K562 (cell line): ENCODE data around the gene SMAP2. TPM values are rescaled to one million over a fixed set of nuclear protein-coding genes. Genes with fewer than 3 reads are reported as not detected.

ENCODE experiments used
- CREB1 ChIP-seq, 2 experiments: sonication (generic) in 1 of 2; formaldehyde crosslinking in 1 of 2; IDR thresholded peaks; 2 replicates each; pipeline versions ENCODE4 v1.6.1 to v1.8.0; 2012 to 2022; ENCODE audit warnings: inconsistent platforms in 1 of 2, mild to moderate bottlenecking in 1 of 2, missing genetic modification reagents in 1 of 2, moderate library complexity in 1 of 2
- EP400 ChIP-seq: fragments of 450-650 bp; IDR thresholded peaks from 2 replicates; pipeline ENCODE4 v1.6.1; 2017; ENCODE audit warnings: antibody characterized with exemption, mild to moderate bottlenecking, moderate library complexity
- polyA plus RNA-seq, 8 experiments: library from polyadenylated mRNA; depleted of rRNA in 4 of 8; stranded (reverse) in 5 of 8; unstranded in 3 of 8; fragments of >200 nt; fragmentation: Nextera tagmentation in 2 of 8; fragmentation: Illumina TruSeq in 1 of 8; extraction: Ambion mirVana in 2 of 8; extraction: Trizol in 1 of 8; gene quantifications; 2 replicates each; pipeline versions ENCODE4 v1.2.1 to v1.2.3, GENCODE V29; 2011 to 2014; ENCODE audit warnings: inconsistent platforms in 1 of 8, missing spikeins in 1 of 8
- total RNA-seq, 7 experiments: library from RNA; depleted of rRNA in 6 of 7; stranded (reverse); fragments of >200 nt in 6 of 7; fragmentation: Illumina TruSeq in 2 of 7; extraction: Trizol in 2 of 7; gene quantifications; 2 replicates each; pipeline versions ENCODE4 v1.2.1 to v1.2.3, GENCODE V29; 2011 to 2021; ENCODE audit warnings: low replicate concordance in 1 of 7
- TF ChIP-seq, protein P1 (sequence below): fragments of 200-600 bp; sonication (generic); IDR thresholded peaks from one replicate; pipeline ENCODE4 v1.6.1; 2012; ENCODE audit warnings: mild to moderate bottlenecking, low read depth, low read length, inconsistent platforms
- TF ChIP-seq, protein P2 (sequence below): fragments of 450-650 bp; formaldehyde crosslinking; IDR thresholded peaks from 2 replicates; pipeline ENCODE4 v1.4.0; 2020; ENCODE audit warnings: mild to moderate bottlenecking, moderate library complexity
- TF ChIP-seq, protein P3 (sequence below): fragments of 250-450 bp; sonication (Bioruptor Pico); IDR thresholded peaks from 2 replicates; pipeline ENCODE4 v1.4.0; 2020

Gene SMAP2
- total and polyA plus RNA-seq, 9 of the 15 experiments (the other 6 are each of a cell fraction or from before 2014, with no cell fraction given), result 38.7 to 212 (median 94.1) TPM

DNA sequence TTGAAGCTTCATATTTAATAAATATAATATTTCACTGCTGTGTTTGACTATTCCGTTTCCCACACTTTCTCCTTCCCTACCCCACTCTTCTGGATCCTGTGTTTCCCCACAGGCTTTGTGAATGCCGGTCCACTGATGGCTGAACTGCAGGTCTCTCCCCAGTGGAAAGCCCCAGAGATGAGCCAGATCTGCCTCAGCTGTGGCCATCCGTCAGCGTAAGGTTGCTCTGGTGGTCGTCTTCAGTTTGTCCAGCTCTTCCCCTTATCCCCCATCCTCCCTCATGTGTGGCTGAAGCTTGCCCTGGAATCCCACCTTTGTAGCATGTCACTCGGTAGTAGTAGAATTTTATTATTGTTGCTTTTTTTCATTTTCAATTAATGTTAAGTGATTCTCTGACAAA lies 11.4 kb downstream of the SMAP2 start (continued):
- TF ChIP-seq, protein P1, sequence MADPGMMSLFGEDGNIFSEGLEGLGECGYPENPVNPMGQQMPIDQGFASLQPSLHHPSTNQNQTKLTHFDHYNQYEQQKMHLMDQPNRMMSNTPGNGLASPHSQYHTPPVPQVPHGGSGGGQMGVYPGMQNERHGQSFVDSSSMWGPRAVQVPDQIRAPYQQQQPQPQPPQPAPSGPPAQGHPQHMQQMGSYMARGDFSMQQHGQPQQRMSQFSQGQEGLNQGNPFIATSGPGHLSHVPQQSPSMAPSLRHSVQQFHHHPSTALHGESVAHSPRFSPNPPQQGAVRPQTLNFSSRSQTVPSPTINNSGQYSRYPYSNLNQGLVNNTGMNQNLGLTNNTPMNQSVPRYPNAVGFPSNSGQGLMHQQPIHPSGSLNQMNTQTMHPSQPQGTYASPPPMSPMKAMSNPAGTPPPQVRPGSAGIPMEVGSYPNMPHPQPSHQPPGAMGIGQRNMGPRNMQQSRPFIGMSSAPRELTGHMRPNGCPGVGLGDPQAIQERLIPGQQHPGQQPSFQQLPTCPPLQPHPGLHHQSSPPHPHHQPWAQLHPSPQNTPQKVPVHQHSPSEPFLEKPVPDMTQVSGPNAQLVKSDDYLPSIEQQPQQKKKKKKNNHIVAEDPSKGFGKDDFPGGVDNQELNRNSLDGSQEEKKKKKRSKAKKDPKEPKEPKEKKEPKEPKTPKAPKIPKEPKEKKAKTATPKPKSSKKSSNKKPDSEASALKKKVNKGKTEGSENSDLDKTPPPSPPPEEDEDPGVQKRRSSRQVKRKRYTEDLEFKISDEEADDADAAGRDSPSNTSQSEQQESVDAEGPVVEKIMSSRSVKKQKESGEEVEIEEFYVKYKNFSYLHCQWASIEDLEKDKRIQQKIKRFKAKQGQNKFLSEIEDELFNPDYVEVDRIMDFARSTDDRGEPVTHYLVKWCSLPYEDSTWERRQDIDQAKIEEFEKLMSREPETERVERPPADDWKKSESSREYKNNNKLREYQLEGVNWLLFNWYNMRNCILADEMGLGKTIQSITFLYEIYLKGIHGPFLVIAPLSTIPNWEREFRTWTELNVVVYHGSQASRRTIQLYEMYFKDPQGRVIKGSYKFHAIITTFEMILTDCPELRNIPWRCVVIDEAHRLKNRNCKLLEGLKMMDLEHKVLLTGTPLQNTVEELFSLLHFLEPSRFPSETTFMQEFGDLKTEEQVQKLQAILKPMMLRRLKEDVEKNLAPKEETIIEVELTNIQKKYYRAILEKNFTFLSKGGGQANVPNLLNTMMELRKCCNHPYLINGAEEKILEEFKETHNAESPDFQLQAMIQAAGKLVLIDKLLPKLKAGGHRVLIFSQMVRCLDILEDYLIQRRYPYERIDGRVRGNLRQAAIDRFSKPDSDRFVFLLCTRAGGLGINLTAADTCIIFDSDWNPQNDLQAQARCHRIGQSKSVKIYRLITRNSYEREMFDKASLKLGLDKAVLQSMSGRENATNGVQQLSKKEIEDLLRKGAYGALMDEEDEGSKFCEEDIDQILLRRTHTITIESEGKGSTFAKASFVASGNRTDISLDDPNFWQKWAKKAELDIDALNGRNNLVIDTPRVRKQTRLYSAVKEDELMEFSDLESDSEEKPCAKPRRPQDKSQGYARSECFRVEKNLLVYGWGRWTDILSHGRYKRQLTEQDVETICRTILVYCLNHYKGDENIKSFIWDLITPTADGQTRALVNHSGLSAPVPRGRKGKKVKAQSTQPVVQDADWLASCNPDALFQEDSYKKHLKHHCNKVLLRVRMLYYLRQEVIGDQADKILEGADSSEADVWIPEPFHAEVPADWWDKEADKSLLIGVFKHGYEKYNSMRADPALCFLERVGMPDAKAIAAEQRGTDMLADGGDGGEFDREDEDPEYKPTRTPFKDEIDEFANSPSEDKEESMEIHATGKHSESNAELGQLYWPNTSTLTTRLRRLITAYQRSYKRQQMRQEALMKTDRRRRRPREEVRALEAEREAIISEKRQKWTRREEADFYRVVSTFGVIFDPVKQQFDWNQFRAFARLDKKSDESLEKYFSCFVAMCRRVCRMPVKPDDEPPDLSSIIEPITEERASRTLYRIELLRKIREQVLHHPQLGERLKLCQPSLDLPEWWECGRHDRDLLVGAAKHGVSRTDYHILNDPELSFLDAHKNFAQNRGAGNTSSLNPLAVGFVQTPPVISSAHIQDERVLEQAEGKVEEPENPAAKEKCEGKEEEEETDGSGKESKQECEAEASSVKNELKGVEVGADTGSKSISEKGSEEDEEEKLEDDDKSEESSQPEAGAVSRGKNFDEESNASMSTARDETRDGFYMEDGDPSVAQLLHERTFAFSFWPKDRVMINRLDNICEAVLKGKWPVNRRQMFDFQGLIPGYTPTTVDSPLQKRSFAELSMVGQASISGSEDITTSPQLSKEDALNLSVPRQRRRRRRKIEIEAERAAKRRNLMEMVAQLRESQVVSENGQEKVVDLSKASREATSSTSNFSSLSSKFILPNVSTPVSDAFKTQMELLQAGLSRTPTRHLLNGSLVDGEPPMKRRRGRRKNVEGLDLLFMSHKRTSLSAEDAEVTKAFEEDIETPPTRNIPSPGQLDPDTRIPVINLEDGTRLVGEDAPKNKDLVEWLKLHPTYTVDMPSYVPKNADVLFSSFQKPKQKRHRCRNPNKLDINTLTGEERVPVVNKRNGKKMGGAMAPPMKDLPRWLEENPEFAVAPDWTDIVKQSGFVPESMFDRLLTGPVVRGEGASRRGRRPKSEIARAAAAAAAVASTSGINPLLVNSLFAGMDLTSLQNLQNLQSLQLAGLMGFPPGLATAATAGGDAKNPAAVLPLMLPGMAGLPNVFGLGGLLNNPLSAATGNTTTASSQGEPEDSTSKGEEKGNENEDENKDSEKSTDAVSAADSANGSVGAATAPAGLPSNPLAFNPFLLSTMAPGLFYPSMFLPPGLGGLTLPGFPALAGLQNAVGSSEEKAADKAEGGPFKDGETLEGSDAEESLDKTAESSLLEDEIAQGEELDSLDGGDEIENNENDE, result no peak
- TF ChIP-seq EP400 (no peak), CREB1 (IDR thresholded peaks at IDR 0.05) (no peak), CREB1 (CRISPR knock-in tag; IDR thresholded peaks at IDR 0.05) (no peak)
- TF ChIP-seq, protein P2, sequence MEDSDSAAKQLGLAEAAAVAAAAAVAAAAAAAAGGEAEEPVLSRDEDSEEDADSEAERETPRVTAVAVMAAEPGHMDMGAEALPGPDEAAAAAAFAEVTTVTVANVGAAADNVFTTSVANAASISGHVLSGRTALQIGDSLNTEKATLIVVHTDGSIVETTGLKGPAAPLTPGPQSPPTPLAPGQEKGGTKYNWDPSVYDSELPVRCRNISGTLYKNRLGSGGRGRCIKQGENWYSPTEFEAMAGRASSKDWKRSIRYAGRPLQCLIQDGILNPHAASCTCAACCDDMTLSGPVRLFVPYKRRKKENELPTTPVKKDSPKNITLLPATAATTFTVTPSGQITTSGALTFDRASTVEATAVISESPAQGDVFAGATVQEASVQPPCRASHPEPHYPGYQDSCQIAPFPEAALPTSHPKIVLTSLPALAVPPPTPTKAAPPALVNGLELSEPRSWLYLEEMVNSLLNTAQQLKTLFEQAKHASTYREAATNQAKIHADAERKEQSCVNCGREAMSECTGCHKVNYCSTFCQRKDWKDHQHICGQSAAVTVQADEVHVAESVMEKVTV (CRISPR knock-in tag), result no peak
- TF ChIP-seq, protein P3, sequence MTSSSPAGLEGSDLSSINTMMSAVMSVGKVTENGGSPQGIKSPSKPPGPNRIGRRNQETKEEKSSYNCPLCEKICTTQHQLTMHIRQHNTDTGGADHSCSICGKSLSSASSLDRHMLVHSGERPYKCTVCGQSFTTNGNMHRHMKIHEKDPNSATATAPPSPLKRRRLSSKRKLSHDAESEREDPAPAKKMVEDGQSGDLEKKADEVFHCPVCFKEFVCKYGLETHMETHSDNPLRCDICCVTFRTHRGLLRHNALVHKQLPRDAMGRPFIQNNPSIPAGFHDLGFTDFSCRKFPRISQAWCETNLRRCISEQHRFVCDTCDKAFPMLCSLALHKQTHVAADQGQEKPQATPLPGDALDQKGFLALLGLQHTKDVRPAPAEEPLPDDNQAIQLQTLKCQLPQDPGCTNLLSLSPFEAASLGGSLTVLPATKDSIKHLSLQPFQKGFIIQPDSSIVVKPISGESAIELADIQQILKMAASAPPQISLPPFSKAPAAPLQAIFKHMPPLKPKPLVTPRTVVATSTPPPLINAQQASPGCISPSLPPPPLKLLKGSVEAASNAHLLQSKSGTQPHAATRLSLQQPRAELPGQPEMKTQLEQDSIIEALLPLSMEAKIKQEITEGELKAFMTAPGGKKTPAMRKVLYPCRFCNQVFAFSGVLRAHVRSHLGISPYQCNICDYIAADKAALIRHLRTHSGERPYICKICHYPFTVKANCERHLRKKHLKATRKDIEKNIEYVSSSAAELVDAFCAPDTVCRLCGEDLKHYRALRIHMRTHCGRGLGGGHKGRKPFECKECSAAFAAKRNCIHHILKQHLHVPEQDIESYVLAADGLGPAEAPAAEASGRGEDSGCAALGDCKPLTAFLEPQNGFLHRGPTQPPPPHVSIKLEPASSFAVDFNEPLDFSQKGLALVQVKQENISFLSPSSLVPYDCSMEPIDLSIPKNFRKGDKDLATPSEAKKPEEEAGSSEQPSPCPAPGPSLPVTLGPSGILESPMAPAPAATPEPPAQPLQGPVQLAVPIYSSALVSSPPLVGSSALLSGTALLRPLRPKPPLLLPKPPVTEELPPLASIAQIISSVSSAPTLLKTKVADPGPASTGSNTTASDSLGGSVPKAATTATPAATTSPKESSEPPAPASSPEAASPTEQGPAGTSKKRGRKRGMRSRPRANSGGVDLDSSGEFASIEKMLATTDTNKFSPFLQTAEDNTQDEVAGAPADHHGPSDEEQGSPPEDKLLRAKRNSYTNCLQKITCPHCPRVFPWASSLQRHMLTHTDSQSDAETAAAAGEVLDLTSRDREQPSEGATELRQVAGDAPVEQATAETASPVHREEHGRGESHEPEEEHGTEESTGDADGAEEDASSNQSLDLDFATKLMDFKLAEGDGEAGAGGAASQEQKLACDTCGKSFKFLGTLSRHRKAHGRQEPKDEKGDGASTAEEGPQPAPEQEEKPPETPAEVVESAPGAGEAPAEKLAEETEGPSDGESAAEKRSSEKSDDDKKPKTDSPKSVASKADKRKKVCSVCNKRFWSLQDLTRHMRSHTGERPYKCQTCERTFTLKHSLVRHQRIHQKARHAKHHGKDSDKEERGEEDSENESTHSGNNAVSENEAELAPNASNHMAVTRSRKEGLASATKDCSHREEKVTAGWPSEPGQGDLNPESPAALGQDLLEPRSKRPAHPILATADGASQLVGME (CRISPR knock-in tag), result 0 out of 2 replicates have a peak, but pooled peaks have one; percentile 54
